SK-N-SH (cell line): ENCODE data around the gene TRAFD1.

Experiments
- CTCF ChIP-seq: fragments of 200-600 bp; sonication (generic); IDR thresholded peaks from 2 replicates; pipeline ENCODE4 v1.6.1; 2017; ENCODE audit warnings: antibody characterized with exemption, mild to moderate bottlenecking, moderate library complexity
- EP300 ChIP-seq, 2 experiments: IDR thresholded peaks; 2 replicates each; pipeline versions ENCODE4 v1.4.0 to v1.6.1; 2012; ENCODE audit warnings: borderline replicate concordance in 1 of 2, low read depth in 1 of 2, low read length in 1 of 2
- IRF3 ChIP-seq: fragments of 150-350 bp; IDR thresholded peaks from 2 replicates; pipeline ENCODE4 v1.6.1; 2016; ENCODE audit warnings: mild to moderate bottlenecking, low read depth, low read length
- POLR2AphosphoS5 ChIP-seq: IDR thresholded peaks from 2 replicates; pipeline ENCODE4 v1.6.1; 2012; ENCODE audit warnings: low read depth, low read length
- SMC3 ChIP-seq: IDR thresholded peaks from 2 replicates; pipeline ENCODE4 v1.6.1; 2012; ENCODE audit warnings: low read depth, low read length, improper control_type of control experiment

GRCh38 chr12:112198120-112198733, 72.9 kb downstream of the TRAFD1 start:
- TF ChIP-seq POLR2AphosphoS5 (no peak), EP300 (IDR thresholded peaks at IDR 0.05; ENCODE audit: borderline replicate concordance in 1 of 2, low read depth in 1 of 2, low read length in 1 of 2) (no peak), CTCF (peak; percentile 71), SMC3 (peak; percentile 61), IRF3 (no peak)
